Endodermal cell (in vitro differentiated cells): Measurements from ENCODE around the gene RYR3. TPM values are rescaled to one million over a fixed set of nuclear protein-coding genes. Genes with fewer than 3 reads are reported as not detected.

ENCODE experiments used
- DNase-seq: peaks from one replicate; pipeline ENCODE4 v3.0.0-alpha.2; 2017
- H3K27ac ChIP-seq: 2 replicates; pipeline ENCODE4 v1.5.1; 2013; ENCODE audit warnings: mild to moderate bottlenecking, low read depth, low read length, moderate library complexity
- H3K27me3 ChIP-seq: 2 replicates; pipeline ENCODE4 v1.6.1; 2013; ENCODE audit warnings: mild to moderate bottlenecking, low read length, moderate library complexity; ENCODE audit not compliant: insufficient read depth, control insufficient read depth, poor library complexity, severe bottlenecking
- H3K36me3 ChIP-seq: 2 replicates; pipeline ENCODE4 v1.7.0; 2013; ENCODE audit warnings: mild to moderate bottlenecking, low read length, moderate library complexity; ENCODE audit not compliant: control insufficient read depth, insufficient read depth
- H3K4me1 ChIP-seq: one replicate; pipeline ENCODE4 v1.7.0; 2013; ENCODE audit warnings: low read length; ENCODE audit not compliant: control insufficient read depth, insufficient read depth
- H3K4me3 ChIP-seq: 2 replicates; pipeline ENCODE4 v1.5.1; 2013; ENCODE audit warnings: mild to moderate bottlenecking, low read length, moderate library complexity
- H3K9ac ChIP-seq: 2 replicates; pipeline ENCODE4 v1.6.1; 2013; ENCODE audit warnings: mild to moderate bottlenecking, low read length, moderate library complexity; ENCODE audit not compliant: poor library complexity, severe bottlenecking; ENCODE audit errors: extremely low read depth
- H3K9me3 ChIP-seq: 2 replicates; pipeline ENCODE4 v1.6.1; 2013; ENCODE audit warnings: mild to moderate bottlenecking, low read length, moderate library complexity; ENCODE audit not compliant: control insufficient read depth
- H3K27ac Mint-ChIP-seq: 2 replicates; pipeline ENCODE4 v1.8.0; 2020; ENCODE audit warnings: mixed read lengths
- H3K27me3 Mint-ChIP-seq: 2 replicates; pipeline ENCODE4 v1.8.0; 2021; ENCODE audit warnings: mild to moderate bottlenecking, mixed read lengths; ENCODE audit not compliant: insufficient read depth
- H3K36me3 Mint-ChIP-seq: 2 replicates; pipeline ENCODE4 v1.8.0; 2020; ENCODE audit warnings: low read depth, mixed read lengths
- H3K4me1 Mint-ChIP-seq: 2 replicates; pipeline ENCODE4 v1.8.0; 2020; ENCODE audit warnings: mixed read lengths
- H3K4me3 Mint-ChIP-seq: 2 replicates; pipeline ENCODE4 v1.8.0; 2020; ENCODE audit warnings: mild to moderate bottlenecking, moderate library complexity, mixed read lengths
- H3K9me3 Mint-ChIP-seq: 2 replicates; pipeline ENCODE4 v1.8.0; 2020; ENCODE audit warnings: mild to moderate bottlenecking, mixed read lengths
- CTCF ChIP-seq: fragments of 200-600 bp; sonication (generic); conservative IDR thresholded peaks from 2 replicates; pipeline ENCODE4 v1.5.0; 2021; ENCODE audit warnings: antibody characterized with exemption, mild to moderate bottlenecking
- WGBS, 2 experiments: methylation state at CpG; one replicate each; pipeline versions ENCODE4 v1.1.5 to v1.1.7; 2013; ENCODE audit warnings: missing lambda C conversion rate in 2 of 2, mixed read lengths in 1 of 2; ENCODE audit not compliant: insufficient coverage in 1 of 2, insufficient read length in 1 of 2; 5-methylcytosine and 5-hydroxymethylcytosine counted together
- total RNA-seq, 2 donors: library from RNA; stranded (reverse); fragmentation: NEBNext Ultra II Directional in 1 of 2; extraction: Animal tissue kit (Norgen Biotek cat#: 25700) in 1 of 2; gene quantifications; 2 replicates in 1 of 2; 3 replicates in 1 of 2; pipeline ENCODE4 v1.2.1, GENCODE V29; 2021

The RYR3 gene
- total RNA-seq, 2 donors from 2014 or later, result 0.71 to 1.4 TPM

DNA sequence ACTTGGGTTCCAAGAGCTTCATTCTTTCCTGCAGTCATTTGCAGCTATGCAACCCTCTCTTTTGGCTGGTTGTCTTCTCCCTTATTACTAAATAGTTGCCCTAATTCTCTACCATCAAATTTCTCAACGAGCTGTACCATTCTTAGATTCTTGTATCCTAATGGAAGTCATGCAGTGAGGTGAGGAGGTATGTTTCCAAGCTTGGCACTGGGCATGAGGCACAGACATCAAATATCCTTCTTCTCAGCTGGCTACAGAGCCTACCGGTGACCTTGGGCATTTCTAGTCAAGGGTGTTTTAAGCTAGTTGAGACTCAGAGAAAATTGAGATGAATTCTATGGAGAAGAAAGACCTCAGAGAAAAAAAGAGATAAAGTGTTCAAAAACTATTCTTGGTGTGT is 166.1 kb downstream of the RYR3 start:
- H3K36me3 ChIP-seq, result no peaks in the 10 kb centered on the region
- H3K4me1 Mint-ChIP-seq, result no peaks in the 10 kb centered on the region
- H3K9ac ChIP-seq, result no peak overlapping the region
- no peaks in the 10 kb centered on the region for H3K36me3 Mint-ChIP-seq
- TF ChIP-seq CTCF, result no peak
- no peaks in the 10 kb centered on the region for H3K27me3 Mint-ChIP-seq
- H3K4me1 ChIP-seq, result no peaks in the 10 kb centered on the region
- WGBS, 2 experiments, result 98 to 100% methylated on average over 2 of the region's 2 CpGs
- H3K9me3 ChIP-seq, result peaks cover 9% of the 10 kb centered on the region
- no peak overlapping the region for H3K27ac ChIP-seq
- H3K4me3 ChIP-seq, result no peak overlapping the region
- no peak for DNase-seq
- no peak overlapping the region for H3K27ac Mint-ChIP-seq
- H3K9me3 Mint-ChIP-seq, result peaks cover 16% of the 10 kb centered on the region
- no peaks in the 10 kb centered on the region for H3K27me3 ChIP-seq
- H3K4me3 Mint-ChIP-seq, result no peak overlapping the region

- no peak overlapping the region for H3K27ac Mint-ChIP-seq
These were observed 178.6 kb downstream of the RYR3 start for GRCh38 chr15:33489335-33489734.

GRCh38 chr15:33490703-33491102 is 179.9 kb downstream of the RYR3 start:
- H3K4me3 Mint-ChIP-seq, result no peak overlapping the region
- no peaks in the 10 kb centered on the region for H3K4me1 ChIP-seq
- no peak overlapping the region for H3K4me3 ChIP-seq
- H3K27ac ChIP-seq, result no peak overlapping the region
- peaks cover 5% of the 10 kb centered on the region for H3K9me3 ChIP-seq
- TF ChIP-seq CTCF, result no peak
- no peaks in the 10 kb centered on the region for H3K9me3 Mint-ChIP-seq
- H3K27ac Mint-ChIP-seq, result no peak overlapping the region
- no peaks in the 10 kb centered on the region for H3K36me3 ChIP-seq
- no peak for DNase-seq
- no peaks in the 10 kb centered on the region for H3K4me1 Mint-ChIP-seq
- no peaks in the 10 kb centered on the region for H3K36me3 Mint-ChIP-seq
- no peaks in the 10 kb centered on the region for H3K27me3 ChIP-seq
- H3K9ac ChIP-seq, result no peak overlapping the region
- WGBS, 2 experiments, result 91 to 100% methylated on average over 1 of the region's 1 CpG
- H3K27me3 Mint-ChIP-seq, result no peaks in the 10 kb centered on the region

More at GRCh38 chr15:33489335-33489734, 178.6 kb downstream of the RYR3 start:
- 95 to 100% methylated on average over 3 of the region's 3 CpGs for WGBS, 2 experiments
- no peak overlapping the region for H3K4me3 Mint-ChIP-seq
- no peak for DNase-seq
- peaks cover 5% of the 10 kb centered on the region for H3K9me3 ChIP-seq
- no peaks in the 10 kb centered on the region for H3K36me3 Mint-ChIP-seq
- TF ChIP-seq CTCF, result no peak
- no peaks in the 10 kb centered on the region for H3K36me3 ChIP-seq
- no peak overlapping the region for H3K4me3 ChIP-seq
- H3K4me1 ChIP-seq, result no peaks in the 10 kb centered on the region
- H3K4me1 Mint-ChIP-seq, result no peaks in the 10 kb centered on the region
- H3K9me3 Mint-ChIP-seq, result no peaks in the 10 kb centered on the region
- no peak overlapping the region for H3K27ac ChIP-seq
- no peak overlapping the region for H3K9ac ChIP-seq
- no peaks in the 10 kb centered on the region for H3K27me3 Mint-ChIP-seq
- no peaks in the 10 kb centered on the region for H3K27me3 ChIP-seq
